ENCODE data around the gene PKDCC.
"Not testable (repeated sequence)": the region's sequence is repeated elsewhere in the genome, so short reads cannot be mapped to it uniquely, and the experiment has no call there.

The PKDCC gene

GRCh38 chr2:42060718-42061619, 13.1 kb downstream of the PKDCC start:
- in situ Hi-C loops (cut with MboI; ENCODE audit: low sequenced_read_pairs), result no loop called here

GRCh38 chr2:42061839-42062238, 14.0 kb downstream of the PKDCC start:
- in situ Hi-C loops (cut with MboI; ENCODE audit: low sequenced_read_pairs), result no loop called here

GRCh38 chr2:42063431-42064171, 15.8 kb downstream of the PKDCC start:
- in situ Hi-C loops (cut with MboI; ENCODE audit: low sequenced_read_pairs), result no loop called here

GRCh38 chr2:42064417-42064942, 16.7 kb downstream of the PKDCC start:
- in situ Hi-C loops (cut with MboI; ENCODE audit: low sequenced_read_pairs), result no loop called here

GRCh38 chr2:42065753-42066152, 17.9 kb downstream of the PKDCC start:
- in situ Hi-C loops (cut with MboI; ENCODE audit: low sequenced_read_pairs), result not testable (repeated sequence)

- in situ Hi-C loops (cut with MboI; ENCODE audit: low sequenced_read_pairs), result not testable (repeated sequence)
Observed at GRCh38 chr2:42067001-42067400, 19.2 kb downstream of the PKDCC start.

- in situ Hi-C loops (cut with MboI; ENCODE audit: low sequenced_read_pairs), result no loop called here
Observed at GRCh38 chr2:42067521-42067920, 19.7 kb downstream of the PKDCC start.

- in situ Hi-C loops (cut with MboI; ENCODE audit: low sequenced_read_pairs), result no loop called here
Observed at GRCh38 chr2:42068571-42069178, 20.9 kb downstream of the PKDCC start.

- in situ Hi-C loops (cut with MboI; ENCODE audit: low sequenced_read_pairs), result no loop called here
Observed at GRCh38 chr2:42069568-42069967, 21.7 kb downstream of the PKDCC start.

GRCh38 chr2:42071791-42072190, 24.0 kb downstream of the PKDCC start:
- in situ Hi-C loops (cut with MboI; ENCODE audit: low sequenced_read_pairs), result no loop called here

GRCh38 chr2:42072349-42073118, 24.7 kb downstream of the PKDCC start:
- in situ Hi-C loops (cut with MboI; ENCODE audit: low sequenced_read_pairs), result no loop called here

- in situ Hi-C loops (cut with MboI; ENCODE audit: low sequenced_read_pairs), result no loop called here
Observed at GRCh38 chr2:42073739-42074503, 26.1 kb downstream of the PKDCC start.

- in situ Hi-C loops (cut with MboI; ENCODE audit: low sequenced_read_pairs), result no loop called here
Observed at GRCh38 chr2:42074661-42075060, 26.8 kb downstream of the PKDCC start.

- in situ Hi-C loops (cut with MboI; ENCODE audit: low sequenced_read_pairs), result no loop called here
Observed at GRCh38 chr2:42076357-42077225, 28.8 kb downstream of the PKDCC start.

- in situ Hi-C loops (cut with MboI; ENCODE audit: low sequenced_read_pairs), result no loop called here
Observed at GRCh38 chr2:42077343-42077742, 29.5 kb downstream of the PKDCC start.

- in situ Hi-C loops (cut with MboI; ENCODE audit: low sequenced_read_pairs), result loop anchor here (5.0 kb wide), 1 partner anchor 213 kb away; no protein-coding TSS in a partner anchor
Observed at GRCh38 chr2:42079737-42080287, 32.0 kb downstream of the PKDCC start.

- in situ Hi-C loops (cut with MboI; ENCODE audit: low sequenced_read_pairs), result loop anchor here (5.0 kb wide), 1 partner anchor 214 kb away; no protein-coding TSS in a partner anchor
Observed at GRCh38 chr2:42081151-42081550, 33.3 kb downstream of the PKDCC start.

- in situ Hi-C loops (cut with MboI; ENCODE audit: low sequenced_read_pairs), result loop anchor here (5.0 kb wide), 1 partner anchor 215 kb away; no protein-coding TSS in a partner anchor
Observed at GRCh38 chr2:42082016-42082415, 34.2 kb downstream of the PKDCC start.
